ENCODE measurements around the gene ADARB2.

ADARB2 gene

GRCh38 chr10:1128649-1129048 lies 608.7 kb downstream of the ADARB2 start:
- no peak for DNase-seq (ENCODE audit: low read depth)

GRCh38 chr10:1128115-1128514 lies 609.2 kb downstream of the ADARB2 start:
- no peak for DNase-seq (ENCODE audit: low read depth)

- no peak for DNase-seq (ENCODE audit: low read depth)
Measured at GRCh38 chr10:1127629-1128028, 609.7 kb downstream of the ADARB2 start.

All from stimulated activated CD8-positive, alpha-beta memory T cell treated with anti-CD3 and anti-CD28 coated beads, Interleukin-12 subunit alpha, Interleukin-12 subunit beta, amount 100 ng/mL, for 4 hours (primary cell).